GM21360 (cell line): ENCODE measurements around the gene PRKACA.

Experiments used
- ATAC-seq: cut with Tn5 transposase; IDR thresholded peaks from one replicate; pipeline ENCODE4 v1.9.1; 2021; ENCODE audit warnings: mild to moderate bottlenecking, moderate library complexity; ENCODE audit not compliant: unreplicated experiment

PRKACA gene

DNA sequence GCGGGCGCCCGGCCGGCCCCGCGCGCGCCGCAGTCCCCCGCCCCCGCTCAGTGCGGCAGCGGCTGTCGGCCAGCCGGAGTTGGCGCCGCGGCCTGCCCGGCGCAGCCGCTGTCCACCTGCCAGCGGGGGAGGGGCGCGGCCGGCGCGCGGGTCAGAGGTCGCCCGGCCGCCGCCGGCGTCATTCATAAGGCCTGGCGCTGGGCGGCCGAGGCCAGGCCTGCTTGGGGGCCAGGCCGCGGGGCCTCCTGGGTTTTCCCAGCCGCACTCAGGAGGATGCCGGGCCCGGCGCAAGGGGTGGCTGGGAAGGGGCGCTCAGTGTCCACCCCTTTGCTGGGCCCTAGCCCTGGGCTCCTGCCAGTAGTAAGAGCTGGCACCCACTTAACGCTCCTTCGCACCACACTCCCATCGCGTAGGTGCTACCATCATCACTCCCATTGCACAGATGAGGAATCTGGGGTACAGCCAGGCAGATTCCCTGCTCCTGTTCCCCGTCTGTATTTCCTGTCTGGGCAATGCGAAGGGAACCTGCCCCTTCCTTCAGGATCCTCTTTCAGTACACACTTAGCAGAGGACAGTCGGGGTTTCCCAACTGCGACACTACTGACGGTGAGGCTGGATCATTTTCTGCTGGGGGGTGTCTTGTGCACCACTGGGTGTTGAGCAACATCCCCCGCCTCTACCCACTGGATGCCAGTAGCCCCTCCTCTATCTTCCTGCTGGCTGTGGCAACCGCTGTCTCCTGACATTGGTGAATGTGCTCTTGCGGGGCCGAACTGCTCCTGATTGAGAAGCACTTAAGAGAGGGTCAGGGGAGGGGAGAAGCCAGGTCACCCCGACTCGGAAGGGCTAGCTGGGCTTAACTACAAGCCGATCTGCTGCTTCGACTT is 846 bp upstream of the PRKACA start:
- ATAC-seq = no peak

DNA sequence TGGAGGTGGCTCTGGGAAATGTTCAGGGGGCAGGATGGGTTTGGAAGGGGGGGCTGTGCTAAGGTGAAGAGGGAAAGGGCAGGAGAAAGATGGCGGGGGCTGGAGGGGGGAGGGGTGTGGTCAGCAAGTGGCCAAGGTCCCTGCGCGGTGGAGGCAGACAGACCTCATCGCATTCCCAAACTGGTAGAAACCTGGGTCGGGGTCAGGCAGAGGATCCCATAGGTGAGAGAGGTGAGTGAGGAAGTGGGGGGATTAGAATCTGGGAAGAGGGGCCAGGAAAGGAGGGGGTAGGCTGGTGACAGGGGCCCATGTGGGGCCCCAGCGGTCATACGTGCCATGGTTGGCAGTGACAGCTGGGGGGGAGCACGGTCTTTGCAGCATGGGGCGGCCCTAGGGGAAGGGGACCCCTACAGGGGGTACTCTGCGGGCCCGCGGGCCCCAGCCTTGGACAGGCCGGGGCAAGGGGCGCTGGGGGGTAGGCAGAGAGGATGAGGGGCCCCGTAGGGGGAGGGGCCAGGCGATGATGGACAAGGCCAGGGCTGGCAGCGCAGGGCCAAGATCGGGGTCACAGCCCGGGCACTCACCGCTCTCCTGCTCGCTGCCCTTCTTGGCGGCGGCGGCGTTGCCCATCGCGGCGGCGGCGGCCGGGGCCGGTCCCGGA is 514 bp downstream of the PRKACA start:
- peak; percentile 8 for ATAC-seq

DNA sequence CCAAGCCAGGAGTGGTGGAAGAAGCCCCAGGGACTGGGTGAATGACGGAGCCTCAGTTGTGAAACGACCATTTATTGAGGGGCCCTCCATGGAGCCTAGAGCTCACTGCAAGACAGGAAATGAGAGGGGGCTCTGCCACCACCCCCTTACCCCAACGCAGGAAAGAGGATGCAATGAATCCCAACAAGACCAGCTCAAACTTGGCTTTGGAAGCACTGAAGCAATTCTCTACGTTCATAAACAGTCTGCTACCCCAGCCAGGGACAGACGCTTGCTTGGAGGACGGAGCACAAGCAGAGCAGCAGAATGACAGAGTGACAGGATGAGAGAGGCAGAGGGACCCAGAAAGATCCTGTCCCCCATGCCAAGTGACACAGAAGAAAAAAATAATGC is 1.0 kb downstream of the PRKACA start:
- no peak for ATAC-seq

DNA sequence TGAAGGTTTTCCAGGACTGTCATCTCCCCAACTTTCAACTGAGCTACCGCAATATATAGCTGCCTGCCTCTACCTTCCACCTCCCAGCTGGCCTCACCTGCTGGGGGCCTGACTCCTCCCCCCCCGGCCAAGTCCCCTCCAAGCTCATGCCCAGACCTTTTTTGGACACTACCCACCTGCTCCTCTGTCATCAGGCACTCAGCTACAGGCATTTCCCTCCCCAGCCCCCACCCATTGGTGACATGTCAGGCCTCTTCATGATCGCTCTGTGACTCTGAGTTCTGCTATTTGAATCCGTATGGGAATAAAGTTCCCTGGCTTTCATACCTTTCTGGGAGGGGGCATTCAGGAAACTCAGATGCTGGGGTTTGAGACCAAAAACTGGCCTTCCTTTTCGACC is 1.8 kb downstream of the PRKACA start:
- no peak for ATAC-seq

DNA sequence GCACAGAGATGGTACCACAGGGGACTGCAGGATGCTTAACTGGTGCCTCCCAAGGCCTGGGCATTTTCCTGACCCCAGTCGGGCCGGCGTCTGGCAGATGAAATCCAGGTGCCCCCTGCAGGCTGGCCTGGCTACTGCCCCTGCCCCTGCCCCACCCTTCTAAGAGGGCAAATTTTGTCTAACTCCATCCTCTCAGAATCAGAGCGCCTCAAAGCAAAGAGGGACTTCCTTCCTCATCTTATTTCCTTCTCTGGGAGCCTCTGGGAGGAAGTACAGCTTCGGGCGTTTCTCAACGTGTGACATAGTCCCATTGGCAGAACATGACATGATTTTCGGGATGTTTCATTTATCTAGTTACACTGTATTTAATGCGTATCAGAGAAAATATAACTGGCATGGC is 2.7 kb downstream of the PRKACA start:
- no peak for ATAC-seq

DNA sequence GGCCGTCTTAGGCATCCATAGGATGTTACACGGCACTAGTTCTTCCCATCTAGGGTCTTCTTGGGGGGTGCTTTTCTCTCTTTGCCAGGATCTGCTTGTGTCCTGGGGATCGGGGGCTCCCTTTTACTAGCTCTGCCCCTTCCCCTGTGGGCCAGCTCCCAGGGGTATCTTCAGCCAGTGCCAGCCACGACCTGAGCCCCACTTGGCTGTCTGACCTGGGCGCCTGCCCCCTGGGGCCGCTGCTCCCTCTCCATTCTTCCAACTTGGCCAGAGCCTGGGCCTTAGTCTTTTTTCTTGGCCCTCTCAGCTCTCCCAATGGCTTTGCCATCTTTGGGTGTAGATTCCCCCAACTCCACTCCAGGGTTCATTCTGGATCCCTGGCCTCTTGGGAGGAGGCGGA is 3.1 kb downstream of the PRKACA start:
- ATAC-seq = no peak

DNA sequence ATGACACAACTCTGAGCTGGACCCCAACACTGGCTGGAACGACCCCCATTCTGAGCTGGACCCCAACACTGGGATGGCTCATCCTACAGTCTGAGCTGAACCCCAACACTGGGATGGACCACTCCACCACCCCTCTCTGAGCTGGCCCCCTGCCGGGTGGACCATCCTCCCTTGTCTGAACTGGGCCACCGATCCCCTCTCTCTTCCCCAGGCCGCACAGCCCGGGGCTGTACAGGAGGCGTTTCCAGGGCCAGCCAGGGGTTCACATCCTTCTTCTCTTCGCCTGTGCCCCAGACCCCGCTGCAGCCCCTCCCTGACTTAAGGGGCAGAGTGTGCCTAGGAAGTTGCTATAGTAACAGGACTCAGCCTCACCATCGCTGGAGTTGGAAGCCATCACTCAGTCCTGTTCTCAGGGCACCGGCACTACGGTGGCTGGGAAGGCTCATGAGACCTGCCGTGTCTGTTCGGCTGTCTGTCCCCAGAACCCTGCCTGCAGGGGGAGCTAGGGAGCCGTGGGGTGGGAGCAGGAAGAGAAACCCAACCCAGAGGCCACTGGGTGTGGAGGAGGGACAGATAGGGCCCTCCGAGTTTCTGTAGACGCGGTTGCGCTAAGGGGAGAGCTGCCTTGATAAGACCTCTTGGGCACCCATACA is 3.7 kb downstream of the PRKACA start:
- ATAC-seq = no peak

DNA sequence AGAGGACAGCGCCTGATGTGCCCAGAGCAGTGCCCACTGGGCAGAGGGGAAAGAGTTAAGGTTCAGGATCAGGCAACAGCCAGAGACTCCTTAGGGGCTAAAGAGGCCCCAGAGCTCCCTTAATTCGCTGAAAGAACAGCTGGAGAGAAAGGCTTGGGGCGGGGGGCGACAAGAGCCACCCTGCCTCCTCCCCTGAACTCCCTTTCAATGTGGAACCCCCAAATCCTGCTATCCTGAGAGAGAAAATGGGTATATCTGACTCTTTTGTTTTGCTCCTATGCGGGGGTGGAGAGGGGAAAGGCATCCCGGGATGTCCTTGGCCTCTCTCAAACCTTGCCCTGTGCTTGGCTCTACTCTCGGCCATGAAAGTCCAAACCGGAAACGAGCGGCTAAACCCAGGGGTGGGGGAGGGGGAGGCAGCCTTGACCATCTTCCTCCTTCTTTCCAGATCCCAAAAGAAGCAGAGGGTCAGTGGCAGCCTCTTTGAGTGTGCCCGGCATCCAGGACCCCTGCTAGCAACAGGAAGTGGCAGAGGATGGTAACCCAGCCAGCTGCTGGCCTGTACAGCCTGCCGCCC is 4.7 kb downstream of the PRKACA start:
- no peak for ATAC-seq

DNA sequence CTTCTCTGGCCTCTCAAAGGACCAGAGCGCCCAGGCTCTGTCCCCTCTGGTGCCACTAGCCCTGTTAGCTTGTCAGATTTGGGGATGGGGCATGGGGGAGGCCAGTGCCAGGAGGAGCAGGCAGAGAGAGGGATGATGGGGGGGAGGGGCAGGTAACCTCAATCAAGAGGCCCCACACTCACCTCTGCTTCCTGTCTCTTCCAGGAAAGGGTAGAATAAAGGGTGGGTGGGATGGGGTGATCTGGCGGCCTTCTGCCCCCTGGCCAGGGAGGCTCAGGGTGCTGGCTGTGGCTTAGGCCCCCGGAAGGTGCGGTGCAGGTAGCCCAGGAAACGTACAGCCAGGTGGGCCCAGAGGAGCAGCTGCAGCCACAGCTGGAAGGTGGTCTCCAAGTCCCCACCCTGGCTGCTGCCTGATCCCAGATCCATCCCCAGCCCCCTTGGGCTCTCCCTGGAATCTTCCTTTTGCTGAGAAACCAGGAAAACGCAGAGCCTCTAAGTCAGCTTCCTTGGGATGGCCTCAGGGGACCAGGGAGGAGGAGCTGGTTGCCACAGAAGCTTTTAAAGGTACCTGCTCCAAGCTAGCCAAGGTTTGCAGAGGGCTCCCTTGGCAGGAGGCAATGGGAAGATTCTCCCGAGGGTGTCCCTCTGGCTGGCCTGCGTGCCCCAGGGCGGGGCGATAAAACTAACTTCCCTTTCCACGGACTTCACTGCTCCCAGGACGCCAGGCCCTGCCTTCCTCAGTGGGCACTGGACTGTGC is 5.3 kb downstream of the PRKACA start:
- no peak for ATAC-seq

DNA sequence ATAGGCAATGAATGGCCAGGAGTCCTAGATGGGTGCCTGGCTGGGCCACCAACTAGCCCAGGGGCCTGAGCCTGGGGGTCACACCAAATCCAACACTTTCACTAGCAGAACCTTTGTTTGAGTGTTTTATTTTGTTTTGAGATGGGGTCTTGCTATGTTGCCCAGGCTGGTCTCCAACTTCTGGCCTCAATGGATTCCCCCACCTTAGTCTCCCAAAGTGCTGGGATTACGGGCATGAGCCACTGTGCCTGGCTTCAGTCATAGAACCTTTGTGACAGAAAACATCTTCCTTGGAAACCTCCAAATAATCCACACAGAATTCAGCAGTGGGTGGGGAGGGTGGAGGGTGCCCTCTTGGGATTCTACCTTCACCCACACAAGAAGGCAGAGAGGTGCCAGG is 6.1 kb downstream of the PRKACA start:
- ATAC-seq = no peak

DNA sequence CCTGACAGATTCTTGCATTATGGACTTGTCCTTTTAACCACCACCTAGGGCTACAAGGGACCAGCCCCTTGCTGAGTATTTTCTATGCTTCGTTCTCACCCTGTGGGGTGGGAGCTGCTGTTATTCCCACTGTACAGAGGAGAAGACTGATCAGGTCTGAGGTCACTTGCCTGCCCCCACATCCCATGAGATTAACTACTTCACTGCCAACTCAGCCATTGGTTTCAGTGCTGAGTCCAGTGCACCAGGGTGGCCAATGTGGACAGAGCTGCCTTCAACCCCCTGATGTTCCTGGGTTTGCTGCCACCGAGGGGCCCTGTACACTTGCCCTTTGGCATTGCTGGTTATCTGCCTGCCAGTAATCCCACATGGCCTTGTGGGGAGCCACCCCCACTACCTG is 6.9 kb downstream of the PRKACA start:
- ATAC-seq = no peak

DNA sequence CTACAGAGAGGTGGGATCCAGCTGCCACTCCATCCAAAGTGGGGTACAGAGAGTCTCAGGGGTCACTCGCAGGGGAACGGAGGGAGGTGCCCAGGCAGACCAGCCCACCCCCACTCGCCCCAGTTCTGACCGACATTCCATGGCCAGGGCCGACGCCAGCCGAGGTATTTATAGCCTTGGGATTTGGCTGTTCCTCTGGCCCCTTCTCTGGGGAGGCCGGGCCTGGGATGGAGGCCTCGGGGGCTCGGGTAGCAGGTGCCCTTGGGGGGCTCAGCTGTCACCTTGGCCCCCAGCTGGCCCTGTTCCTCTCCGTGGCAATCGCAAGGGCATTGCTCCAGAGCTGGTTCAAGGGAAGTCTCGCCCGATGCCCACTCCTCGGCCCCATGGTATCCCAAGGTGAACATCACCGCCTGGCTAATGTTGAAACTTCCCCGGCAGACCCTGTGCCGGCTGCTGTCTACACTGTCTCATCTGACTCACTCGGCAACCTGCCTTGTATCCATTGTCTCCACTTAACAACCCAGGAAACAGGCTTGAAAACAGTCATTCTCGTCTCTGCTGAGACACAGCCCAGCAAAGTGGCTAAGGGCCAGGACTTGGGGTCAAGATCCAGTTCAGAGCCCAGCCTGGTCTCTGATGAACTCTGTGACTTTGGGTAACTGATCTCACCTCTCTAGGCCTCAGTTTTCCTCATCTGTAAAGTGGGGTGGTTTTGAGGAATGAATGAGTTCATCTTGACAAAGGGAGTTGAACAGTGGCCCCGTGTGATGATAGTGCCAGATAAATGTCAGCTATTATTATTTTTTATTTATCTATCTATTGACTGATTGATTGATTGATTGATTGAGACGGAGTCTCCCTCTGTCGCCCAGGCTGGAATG is 9.7 kb downstream of the PRKACA start:
- no peak for ATAC-seq

DNA sequence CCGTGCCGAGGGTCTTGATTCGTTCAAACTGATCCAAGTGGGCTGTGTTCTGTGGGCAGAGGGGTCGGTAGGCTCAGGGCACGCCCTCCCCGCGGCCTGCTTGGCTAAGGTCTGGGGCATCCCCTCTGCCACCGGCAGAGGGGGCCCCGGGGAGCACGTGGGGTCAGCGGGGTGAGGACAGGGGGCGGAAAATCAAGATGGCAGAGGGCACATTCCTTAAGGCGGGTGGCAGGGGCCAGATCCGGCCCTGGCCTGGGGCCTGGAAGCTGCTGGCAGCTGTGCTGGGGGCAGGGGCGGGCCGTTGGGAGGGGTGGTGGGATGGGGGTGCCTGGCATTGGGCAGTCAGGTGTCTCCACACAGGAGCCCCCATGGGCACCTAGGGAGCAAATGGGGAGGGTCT is 10.7 kb downstream of the PRKACA start:
- ATAC-seq = no peak

DNA sequence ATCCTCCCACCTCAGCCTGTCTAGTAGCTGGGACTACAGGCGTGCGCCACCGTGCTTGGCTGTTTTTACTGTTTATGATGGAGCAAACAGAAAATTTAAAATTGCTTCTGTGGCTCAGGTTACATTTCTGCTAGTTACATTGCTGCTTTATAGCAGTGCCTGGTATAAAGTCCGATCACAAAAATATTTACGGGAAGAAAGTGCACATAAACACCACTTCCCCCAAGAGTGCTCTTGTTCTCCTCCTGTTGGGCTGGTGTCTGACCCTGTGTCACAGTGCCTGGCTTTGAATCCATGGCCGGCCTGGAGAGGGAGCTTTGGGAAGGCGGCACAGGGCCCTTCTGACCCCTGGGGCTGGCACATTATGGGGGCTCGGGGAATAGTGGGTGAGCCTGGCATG is 11.9 kb downstream of the PRKACA start:
- no peak for ATAC-seq

DNA sequence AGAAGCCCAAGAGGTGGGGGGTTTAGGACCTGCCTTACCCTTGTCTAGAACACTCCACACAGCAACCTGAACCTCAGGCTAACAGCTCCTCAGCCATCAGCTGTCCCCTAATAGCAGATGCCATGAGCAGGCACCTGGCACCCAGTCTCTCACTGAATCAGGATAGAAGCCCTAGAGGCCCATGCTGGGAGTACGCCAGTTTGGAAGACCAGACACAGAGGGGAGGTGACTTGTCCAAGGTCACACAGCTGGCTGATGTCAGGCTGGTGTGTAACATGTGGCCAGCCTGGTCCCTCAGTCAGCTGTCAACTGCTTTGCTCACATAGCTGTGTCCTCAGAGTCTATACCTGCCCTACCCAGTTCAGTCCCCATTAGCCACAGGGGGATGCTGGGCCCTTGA is 14.3 kb downstream of the PRKACA start:
- no peak for ATAC-seq

DNA sequence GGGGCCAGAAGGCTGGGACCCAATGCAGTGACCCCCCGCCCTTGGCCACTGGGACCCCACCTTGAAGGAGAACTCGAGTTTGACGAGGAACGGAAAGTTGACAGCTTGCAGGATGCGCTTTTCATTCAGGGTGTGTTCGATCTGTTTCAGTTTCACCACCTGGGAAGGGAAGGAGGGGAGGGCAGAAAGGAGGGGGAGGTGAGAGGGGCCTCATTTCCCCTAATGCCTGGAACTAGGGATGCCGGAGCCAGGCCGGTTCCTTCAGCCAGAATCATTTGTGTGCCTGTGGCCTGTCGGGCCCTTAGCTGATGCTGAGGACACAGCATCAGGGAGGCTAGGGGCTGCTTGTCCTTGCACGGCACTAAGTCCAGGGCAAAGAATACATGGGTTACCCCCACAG is 14.8 kb downstream of the PRKACA start:
- ATAC-seq = no peak

DNA sequence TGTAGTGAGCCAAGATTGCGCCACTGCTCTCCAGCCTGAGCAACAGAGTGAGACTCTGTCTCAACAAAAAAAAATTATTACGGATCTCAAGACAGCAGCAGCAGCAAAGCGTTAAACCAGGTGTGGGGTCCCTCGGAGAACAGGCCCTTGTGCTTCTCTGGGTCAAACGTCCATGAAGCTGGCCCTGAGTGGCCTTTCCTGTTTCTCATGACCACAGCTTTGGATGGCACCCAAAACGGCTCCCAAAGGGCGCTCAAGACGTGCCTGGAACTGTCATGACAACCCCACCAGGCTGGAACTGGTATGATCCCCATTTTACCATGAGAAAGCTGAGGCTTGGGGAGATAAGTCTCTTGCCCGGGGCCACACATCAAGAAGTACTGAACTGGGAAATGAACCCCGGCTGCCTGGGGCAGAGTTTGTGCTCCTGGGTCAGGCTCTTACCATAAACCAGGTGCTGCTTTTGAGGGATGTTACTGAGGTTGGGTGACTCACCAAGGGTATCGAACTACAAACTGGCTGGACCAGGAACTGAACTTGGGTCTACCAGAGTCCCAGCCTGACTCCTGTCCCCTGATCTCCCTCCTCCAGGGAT is 15.4 kb downstream of the PRKACA start:
- ATAC-seq = no peak

DNA sequence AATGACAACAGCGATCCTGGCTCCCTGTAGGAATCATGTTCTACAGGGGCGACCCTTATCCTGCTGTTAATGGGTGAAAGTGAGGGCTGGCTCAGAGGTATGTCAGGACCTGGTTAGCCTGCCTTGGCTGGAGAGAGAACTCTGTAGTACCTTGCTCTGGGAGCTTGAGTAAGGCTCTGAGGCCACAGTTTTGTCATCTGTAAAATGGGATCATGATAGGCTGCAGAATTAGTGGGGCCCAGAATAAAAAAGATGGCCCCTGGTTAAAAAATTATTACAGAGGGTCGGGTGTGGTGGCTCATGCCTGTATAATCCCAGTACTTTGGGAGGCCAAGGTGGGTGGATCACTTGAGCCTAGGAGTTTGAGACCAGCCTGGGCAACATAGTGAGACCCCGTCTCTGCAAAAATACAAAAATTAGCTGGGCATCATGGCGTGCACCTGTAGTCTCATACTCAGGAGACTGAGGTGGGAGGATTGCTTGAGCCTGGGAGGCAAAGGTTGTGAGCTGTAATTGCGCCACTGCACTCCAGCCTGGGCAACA is 16.5 kb downstream of the PRKACA start:
- ATAC-seq = no peak

DNA sequence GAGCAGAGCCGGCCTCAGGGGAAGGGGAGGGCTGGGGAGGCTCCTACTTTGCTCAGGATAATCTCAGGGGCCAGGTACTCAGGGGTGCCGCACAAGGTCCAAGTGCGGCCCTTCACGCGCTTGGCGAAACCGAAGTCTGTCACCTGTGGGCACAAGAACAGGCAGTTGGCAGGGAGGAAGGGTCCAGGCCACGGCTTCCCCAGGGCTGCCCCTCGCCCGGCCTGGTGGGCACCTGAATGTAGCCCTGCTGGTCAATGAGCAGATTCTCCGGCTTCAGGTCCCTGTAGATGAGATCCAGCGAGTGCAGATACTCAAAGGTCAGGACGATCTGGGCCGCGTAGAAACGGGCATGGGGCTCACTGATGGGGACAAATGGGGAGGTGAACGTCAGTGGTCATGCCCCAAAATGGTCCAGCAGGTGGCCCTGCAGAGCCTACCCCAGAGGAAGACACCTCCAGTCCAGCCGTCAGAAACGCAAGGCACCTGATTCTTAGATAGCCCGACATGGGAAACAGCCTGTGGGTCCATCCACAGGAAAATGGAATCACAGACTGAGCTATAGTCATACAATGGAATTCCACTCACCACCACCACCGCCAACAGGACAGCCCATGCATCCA is 19.9 kb downstream of the PRKACA start:
- ATAC-seq = no peak
